ENCODE data around the gene HVCN1.
"Not testable (repeated sequence)": the region's sequence is repeated elsewhere in the genome, so short reads cannot be mapped to it uniquely, and the experiment has no call there.

The HVCN1 gene

DNA sequence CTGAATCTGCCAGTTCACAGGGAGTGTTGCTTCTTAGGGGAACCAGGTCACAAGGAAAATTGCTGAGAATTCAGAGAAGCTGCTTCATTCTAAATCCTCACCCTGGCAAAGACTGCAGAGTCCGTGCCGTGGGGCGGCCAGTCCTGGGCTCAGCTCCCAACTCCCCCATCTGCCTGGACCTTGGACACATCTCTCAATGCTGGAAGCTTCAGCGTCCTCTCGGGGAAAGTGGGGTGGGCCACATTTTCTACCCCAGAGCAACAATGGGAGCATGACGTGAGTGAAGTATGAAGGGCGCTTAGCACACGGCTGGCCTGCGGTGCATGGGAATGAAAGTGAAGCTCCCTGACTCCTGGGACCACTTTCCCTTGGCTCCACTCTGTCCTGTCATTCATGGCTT is 31.2 kb downstream of the HVCN1 start:
- H3K36me3 ChIP-seq (ENCODE audit: insufficient read depth, low read length) = peaks cover 6% of the 10 kb centered on the region; the same call in 1 of the 2 replicates
- no peak overlapping the region for H2AFZ ChIP-seq (ENCODE audit: low read length)
- H3K27me3 ChIP-seq (ENCODE audit: insufficient read depth, low read length, poor library complexity, severe bottlenecking) = no peaks in the 10 kb centered on the region
- no peaks in the 10 kb centered on the region for H3K9me2 ChIP-seq (replicated peaks; ENCODE audit: low read depth, low read length)
- no peaks in the 10 kb centered on the region for H3K4me1 ChIP-seq (ENCODE audit: insufficient read depth, low read length, poor library complexity, severe bottlenecking)
- H3K79me2 ChIP-seq (ENCODE audit: insufficient read depth, low read length) = no peaks in the 10 kb centered on the region
- no peak overlapping the region for H3K4me3 ChIP-seq (ENCODE audit: low read length, poor library complexity, severe bottlenecking)
- H3K4me2 ChIP-seq (ENCODE audit: low read depth, low read length, poor library complexity, severe bottlenecking) = no peak overlapping the region
- no peak overlapping the region for H3K9ac ChIP-seq (ENCODE audit: low read depth, low read length, poor library complexity, severe bottlenecking)
- TF ChIP-seq EZH2phosphoT487 (IDR thresholded peaks at IDR 0.05; ENCODE audit: borderline replicate concordance) = no peak
- TF ChIP-seq, protein P1, sequence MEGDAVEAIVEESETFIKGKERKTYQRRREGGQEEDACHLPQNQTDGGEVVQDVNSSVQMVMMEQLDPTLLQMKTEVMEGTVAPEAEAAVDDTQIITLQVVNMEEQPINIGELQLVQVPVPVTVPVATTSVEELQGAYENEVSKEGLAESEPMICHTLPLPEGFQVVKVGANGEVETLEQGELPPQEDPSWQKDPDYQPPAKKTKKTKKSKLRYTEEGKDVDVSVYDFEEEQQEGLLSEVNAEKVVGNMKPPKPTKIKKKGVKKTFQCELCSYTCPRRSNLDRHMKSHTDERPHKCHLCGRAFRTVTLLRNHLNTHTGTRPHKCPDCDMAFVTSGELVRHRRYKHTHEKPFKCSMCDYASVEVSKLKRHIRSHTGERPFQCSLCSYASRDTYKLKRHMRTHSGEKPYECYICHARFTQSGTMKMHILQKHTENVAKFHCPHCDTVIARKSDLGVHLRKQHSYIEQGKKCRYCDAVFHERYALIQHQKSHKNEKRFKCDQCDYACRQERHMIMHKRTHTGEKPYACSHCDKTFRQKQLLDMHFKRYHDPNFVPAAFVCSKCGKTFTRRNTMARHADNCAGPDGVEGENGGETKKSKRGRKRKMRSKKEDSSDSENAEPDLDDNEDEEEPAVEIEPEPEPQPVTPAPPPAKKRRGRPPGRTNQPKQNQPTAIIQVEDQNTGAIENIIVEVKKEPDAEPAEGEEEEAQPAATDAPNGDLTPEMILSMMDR (conservative IDR thresholded peaks at IDR 0.05; ENCODE audit: low read length) = no peak
- H4K20me1 ChIP-seq (ENCODE audit: insufficient read depth, low read length, poor library complexity, severe bottlenecking) = no peaks in the 10 kb centered on the region
- no peaks in the 10 kb centered on the region for H3F3A ChIP-seq (ENCODE audit: low read depth)
- H3K9me3 ChIP-seq (ENCODE audit: insufficient read depth, low read depth, low read length) = no peaks in the 10 kb centered on the region

DNA sequence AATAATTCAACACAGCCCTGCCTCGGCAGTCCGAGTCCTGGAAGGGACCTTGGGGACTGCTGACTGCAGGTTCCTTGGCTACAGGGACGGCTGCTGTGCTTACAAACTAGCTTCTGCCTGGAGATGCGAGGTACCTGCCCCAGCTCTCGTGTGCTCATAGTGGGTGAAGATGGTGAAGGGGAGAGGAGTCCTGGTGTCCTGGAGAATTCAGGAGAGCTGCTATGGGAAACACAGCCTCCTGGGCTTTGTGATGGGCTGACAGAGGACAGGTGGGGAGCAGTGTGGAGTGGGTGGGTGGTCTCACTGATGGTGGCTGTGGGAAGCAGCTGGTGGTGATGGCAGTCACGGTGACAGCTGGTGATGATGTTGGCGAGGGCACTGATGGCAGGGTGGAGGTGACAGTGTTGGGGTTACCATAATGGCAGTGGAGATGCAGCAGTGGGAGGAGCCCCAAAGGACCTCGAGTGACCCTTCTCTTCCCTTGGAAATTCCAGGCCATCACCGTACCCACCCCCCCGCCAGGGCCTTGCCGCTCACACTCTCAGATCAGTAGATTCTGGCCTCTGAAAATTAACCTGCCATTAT is 32.8 kb downstream of the HVCN1 start:
- TF ChIP-seq, protein P1 (conservative IDR thresholded peaks at IDR 0.05; ENCODE audit: low read length) = no peak
- no peak for TF ChIP-seq EZH2phosphoT487 (IDR thresholded peaks at IDR 0.05; ENCODE audit: borderline replicate concordance)
- H3K4me1 ChIP-seq (ENCODE audit: insufficient read depth, low read length, poor library complexity, severe bottlenecking) = no peaks in the 10 kb centered on the region
- H3K9ac ChIP-seq (ENCODE audit: low read depth, low read length, poor library complexity, severe bottlenecking) = no peak overlapping the region

DNA sequence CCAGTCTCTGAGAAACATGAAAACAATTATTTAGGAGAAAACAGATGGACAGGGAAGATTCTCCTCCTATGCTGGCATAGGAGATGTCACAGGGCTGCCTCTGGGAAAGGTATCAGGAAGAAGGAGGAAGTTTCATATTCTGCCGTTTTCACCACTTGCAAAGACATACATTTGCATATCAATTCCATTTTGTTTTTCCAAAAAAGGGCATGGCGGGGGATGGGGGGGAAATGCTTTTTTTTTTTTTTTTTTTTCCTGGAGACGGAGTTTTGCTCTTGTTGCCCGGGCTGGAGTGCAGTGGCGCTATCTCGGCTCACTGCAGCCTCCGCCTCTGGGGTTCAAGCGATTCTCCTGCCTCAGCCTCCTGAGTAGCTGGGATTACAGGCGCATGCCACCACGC is 34.7 kb downstream of the HVCN1 start:
- not testable (repeated sequence) for H3K9me3 ChIP-seq (ENCODE audit: insufficient read depth, low read depth, low read length); H3K4me1 ChIP-seq (ENCODE audit: insufficient read depth, low read length, poor library complexity, severe bottlenecking); H2AFZ ChIP-seq (ENCODE audit: low read length); H3K79me2 ChIP-seq (ENCODE audit: insufficient read depth, low read length); H3K9ac ChIP-seq (ENCODE audit: low read depth, low read length, poor library complexity, severe bottlenecking); H3F3A ChIP-seq (ENCODE audit: low read depth); H4K20me1 ChIP-seq (ENCODE audit: insufficient read depth, low read length, poor library complexity, severe bottlenecking); H3K36me3 ChIP-seq (ENCODE audit: insufficient read depth, low read length); H3K4me3 ChIP-seq (ENCODE audit: low read length, poor library complexity, severe bottlenecking); H3K9me2 ChIP-seq (replicated peaks; ENCODE audit: low read depth, low read length); H3K27me3 ChIP-seq (ENCODE audit: insufficient read depth, low read length, poor library complexity, severe bottlenecking); H3K4me2 ChIP-seq (ENCODE audit: low read depth, low read length, poor library complexity, severe bottlenecking)

More for the DNA sequence above, 32.8 kb downstream of the HVCN1 start:
- Histone ChIP-seq H3K4me3 (ENCODE audit: low read length, poor library complexity, severe bottlenecking) (no peak overlapping the region), H3K27me3 (ENCODE audit: insufficient read depth, low read length, poor library complexity, severe bottlenecking) (no peaks in the 10 kb centered on the region), H3F3A (ENCODE audit: low read depth) (no peaks in the 10 kb centered on the region), H3K36me3 (ENCODE audit: insufficient read depth, low read length) (peaks cover 6% of the 10 kb centered on the region; the same call in 1 of the 2 replicates), H2AFZ (ENCODE audit: low read length) (no peak overlapping the region), H3K9me2 (replicated peaks; ENCODE audit: low read depth, low read length) (no peaks in the 10 kb centered on the region), H3K79me2 (ENCODE audit: insufficient read depth, low read length) (no peaks in the 10 kb centered on the region), H3K9me3 (ENCODE audit: insufficient read depth, low read depth, low read length) (no peaks in the 10 kb centered on the region), H4K20me1 (ENCODE audit: insufficient read depth, low read length, poor library complexity, severe bottlenecking) (no peaks in the 10 kb centered on the region), H3K4me2 (ENCODE audit: low read depth, low read length, poor library complexity, severe bottlenecking) (no peak overlapping the region)

DNA sequence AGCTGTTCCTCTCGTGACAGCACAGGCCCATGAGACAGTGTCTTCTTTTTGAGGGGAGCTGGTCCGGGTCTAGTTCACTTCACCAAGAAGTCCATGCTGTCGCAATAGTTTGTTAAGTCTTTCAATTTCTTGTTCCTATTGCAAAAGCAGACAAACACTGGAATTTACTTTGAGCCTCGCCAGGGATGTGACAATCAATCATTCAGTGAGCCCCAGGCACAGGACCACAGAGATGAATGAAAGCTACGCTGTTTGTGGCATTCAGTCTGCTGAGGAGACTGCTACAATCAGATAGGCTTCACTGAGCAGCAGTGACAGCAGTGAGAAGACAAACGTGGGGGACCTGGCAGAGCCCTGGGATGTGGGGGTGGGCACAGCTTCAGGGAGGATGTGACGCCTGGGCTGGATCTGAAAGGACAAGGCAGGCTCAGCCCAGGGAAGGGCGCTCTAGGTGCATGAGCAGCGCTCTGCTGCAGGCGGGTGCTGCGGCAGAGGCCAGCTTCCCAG is 39.5 kb downstream of the HVCN1 start:
- Histone ChIP-seq H3K9ac (ENCODE audit: low read depth, low read length, poor library complexity, severe bottlenecking) (no peak overlapping the region), H3F3A (ENCODE audit: low read depth) (no peaks in the 10 kb centered on the region), H3K9me2 (replicated peaks; ENCODE audit: low read depth, low read length) (no peaks in the 10 kb centered on the region), H3K36me3 (ENCODE audit: insufficient read depth, low read length) (peaks cover 9% of the 10 kb centered on the region; the same call in 1 of the 2 replicates), H2AFZ (ENCODE audit: low read length) (no peak overlapping the region), H3K4me2 (ENCODE audit: low read depth, low read length, poor library complexity, severe bottlenecking) (no peak overlapping the region), H3K27me3 (ENCODE audit: insufficient read depth, low read length, poor library complexity, severe bottlenecking) (no peaks in the 10 kb centered on the region), H3K4me1 (ENCODE audit: insufficient read depth, low read length, poor library complexity, severe bottlenecking) (peaks cover 21% of the 10 kb centered on the region), H3K4me3 (ENCODE audit: low read length, poor library complexity, severe bottlenecking) (no peak overlapping the region), H3K9me3 (ENCODE audit: insufficient read depth, low read depth, low read length) (no peaks in the 10 kb centered on the region), H4K20me1 (ENCODE audit: insufficient read depth, low read length, poor library complexity, severe bottlenecking) (no peaks in the 10 kb centered on the region), H3K79me2 (ENCODE audit: insufficient read depth, low read length) (no peaks in the 10 kb centered on the region)
- TF ChIP-seq, protein P1 (conservative IDR thresholded peaks at IDR 0.05; ENCODE audit: low read length) = no peak
- no peak for TF ChIP-seq EZH2phosphoT487 (IDR thresholded peaks at IDR 0.05; ENCODE audit: borderline replicate concordance)
